Psoas muscle (tissue), 8 donors: ENCODE measurements around the gene UTS2B. TPM values are rescaled to one million over a fixed set of nuclear protein-coding genes. Genes with fewer than 3 reads are reported as not detected.

Experiments used
- ATAC-seq, 4 donors: fragments of 200-7000 bp; cut with Tn5 transposase; one replicate each; pipeline ENCODE4 v1.9.1; 2020; ENCODE audit warnings: moderate library complexity in 3 of 4, mild to moderate bottlenecking in 2 of 4
- DNase-seq, 2 donors: peaks; one replicate each; pipeline ENCODE4 v3.0.0-alpha.2; 2020
- H3K27ac ChIP-seq: fragments of 200-600 bp; one replicate; pipeline ENCODE4 v1.8.0; 2022
- H3K27me3 ChIP-seq, 3 donors: fragments of 200-600 bp in 1 of 3; one replicate each; pipeline versions ENCODE4 v1.6.1 to v1.8.0; 2013 to 2022; ENCODE audit warnings: low read length in 2 of 3, mild to moderate bottlenecking in 2 of 3, moderate library complexity in 1 of 3; ENCODE audit not compliant: insufficient read depth in 3 of 3
- H3K36me3 ChIP-seq, 2 donors: fragments of 200-600 bp in 1 of 2; one replicate each; pipeline versions ENCODE4 v1.6.1 to v1.8.0; 2013 to 2022; ENCODE audit warnings: low read depth in 1 of 2, mild to moderate bottlenecking in 1 of 2, moderate library complexity in 1 of 2; ENCODE audit not compliant: insufficient read depth in 1 of 2
- H3K4me1 ChIP-seq: fragments of 200-600 bp; one replicate; pipeline ENCODE4 v1.8.0; 2022
- H3K4me3 ChIP-seq: fragments of 200-600 bp; one replicate; pipeline ENCODE4 v1.8.0; 2022; ENCODE audit warnings: mild to moderate bottlenecking
- H3K9me3 ChIP-seq: fragments of 200-600 bp; one replicate; pipeline ENCODE4 v1.8.0; 2022
- WGBS, 3 donors: extraction: QIAGEN DNeasy Blood & Tissue Kit; methylation state at CpG; one replicate each; pipeline versions ENCODE4 v1.1.6 to v1.1.7; 2013; 5-methylcytosine and 5-hydroxymethylcytosine counted together
- intact Hi-C, 2 donors: fragments of 100-400 bp; cut with DNase I; formaldehyde crosslinking; loops; one replicate each; pipeline versions ENCODE4 v1.11.0 to v1.14.2; 2022
- polyA plus RNA-seq, 3 donors: library from polyadenylated mRNA; stranded (reverse); fragments of 200-250 nt; gene quantifications; one replicate each; pipeline ENCODE4 v1.2.3, GENCODE V29; 2013
- total RNA-seq, 4 donors: library from RNA; stranded (reverse); fragmentation: NEBNext Ultra II Directional in 2 of 4; extraction: Animal tissue kit (Norgen Biotek cat#: 25700) in 2 of 4; gene quantifications; one replicate each; pipeline versions ENCODE4 v1.2.1 to v1.2.4, GENCODE V29; 2021 to 2023
- TF ChIP-seq, protein P1 (sequence below): fragments of 200-600 bp; IDR thresholded peaks from one replicate; pipeline ENCODE4 v1.8.0; 2022; ENCODE audit warnings: antibody characterized with exemption
- donor health status: healthy with polysubstance abuse.
- donor health status: DM: no; HTN: no; CAD: no; lungs with moderate emphysema.
- donor health status: Bipolar disorder and iron deficiency.
- donor health status: healthy.
- donor health status: DM: yes; HTN: yes; CAD: no.
- donor health status: DM: no; HTN: no; CAD: no.
- donor health status: DM: no; HTN: no; CAD: no.
- donor health status: DM: yes; HTN: yes; CAD: no.

The UTS2B gene
- total and polyA plus RNA-seq, 7 donors, result 0.03 to 0.22 (median 0.05) TPM; not detected in 3

GRCh38 chr3:191328383-191328961 is 1.9 kb downstream of the UTS2B start:
- WGBS, 3 donors, result 62 to 68% (median 66%) methylated on average over 9 of the region's 9 CpGs
- TF ChIP-seq, protein P1, sequence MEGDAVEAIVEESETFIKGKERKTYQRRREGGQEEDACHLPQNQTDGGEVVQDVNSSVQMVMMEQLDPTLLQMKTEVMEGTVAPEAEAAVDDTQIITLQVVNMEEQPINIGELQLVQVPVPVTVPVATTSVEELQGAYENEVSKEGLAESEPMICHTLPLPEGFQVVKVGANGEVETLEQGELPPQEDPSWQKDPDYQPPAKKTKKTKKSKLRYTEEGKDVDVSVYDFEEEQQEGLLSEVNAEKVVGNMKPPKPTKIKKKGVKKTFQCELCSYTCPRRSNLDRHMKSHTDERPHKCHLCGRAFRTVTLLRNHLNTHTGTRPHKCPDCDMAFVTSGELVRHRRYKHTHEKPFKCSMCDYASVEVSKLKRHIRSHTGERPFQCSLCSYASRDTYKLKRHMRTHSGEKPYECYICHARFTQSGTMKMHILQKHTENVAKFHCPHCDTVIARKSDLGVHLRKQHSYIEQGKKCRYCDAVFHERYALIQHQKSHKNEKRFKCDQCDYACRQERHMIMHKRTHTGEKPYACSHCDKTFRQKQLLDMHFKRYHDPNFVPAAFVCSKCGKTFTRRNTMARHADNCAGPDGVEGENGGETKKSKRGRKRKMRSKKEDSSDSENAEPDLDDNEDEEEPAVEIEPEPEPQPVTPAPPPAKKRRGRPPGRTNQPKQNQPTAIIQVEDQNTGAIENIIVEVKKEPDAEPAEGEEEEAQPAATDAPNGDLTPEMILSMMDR, result no peak
- peaks cover 27% of the 10 kb centered on the region for H3K4me1 ChIP-seq
- intact Hi-C loops, result loop anchor here in 1 of 2 donors (5.0 kb wide), 1 partner anchor 86 kb away; no protein-coding TSS in a partner anchor
- H3K27me3 ChIP-seq, result no peaks in the 10 kb centered on the region
- ATAC-seq, result peak in 3 of 4 donors; percentile 4 to 9 (median 7)
- no peaks in the 10 kb centered on the region for H3K36me3 ChIP-seq
- H3K27ac ChIP-seq, result peak overlapping the region; percentile 94
- H3K9me3 ChIP-seq, result no peaks in the 10 kb centered on the region
- DNase-seq, result no peak
- H3K4me3 ChIP-seq, result peak overlapping the region; percentile 94

DNA sequence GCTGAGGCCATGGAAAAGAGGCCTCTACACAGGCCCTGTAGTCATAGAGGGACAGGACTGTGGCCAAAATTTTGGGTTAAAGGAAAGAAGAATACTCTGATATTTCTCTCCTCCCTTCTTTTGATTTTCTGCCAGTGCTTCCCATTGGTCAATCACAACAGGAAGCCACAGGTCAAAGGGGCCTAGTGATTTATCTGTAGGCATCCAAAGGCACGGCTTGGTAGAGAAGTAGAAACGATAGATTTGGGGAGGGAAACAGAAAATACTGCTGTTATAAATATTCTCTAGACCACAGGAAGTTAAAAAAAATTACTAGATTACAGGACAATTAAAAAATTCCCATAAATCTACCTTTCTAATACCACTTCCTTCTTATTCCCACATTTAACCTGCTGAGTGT is 2.8 kb downstream of the UTS2B start:
- Histone ChIP-seq H3K4me1 (peaks cover 17% of the 10 kb centered on the region), H3K36me3 (no peaks in the 10 kb centered on the region), H3K4me3 (no peak overlapping the region), H3K27ac (no peak overlapping the region), H3K27me3 (no peaks in the 10 kb centered on the region), H3K9me3 (no peaks in the 10 kb centered on the region)
- intact Hi-C loops, result loop anchor here in 1 of 2 donors (5.0 kb wide), 1 partner anchor 85 kb away; no protein-coding TSS in a partner anchor
- WGBS, 3 donors, result 64 to 72% (median 68%) methylated on average over 2 of the region's 2 CpGs
- ATAC-seq (no peak), DNase-seq (no peak)
- TF ChIP-seq, protein P1, result no peak

- Histone ChIP-seq H3K36me3 (no peaks in the 10 kb centered on the region), H3K27ac (no peak overlapping the region), H3K4me3 (no peak overlapping the region), H3K4me1 (no peaks in the 10 kb centered on the region), H3K27me3 (no peaks in the 10 kb centered on the region), H3K9me3 (no peaks in the 10 kb centered on the region)
- TF ChIP-seq, protein P1, result no peak
- ATAC-seq (no peak), DNase-seq (no peak)
- WGBS, 3 donors, result 93 to 98% (median 96%) methylated on average over 2 of the region's 2 CpGs
- intact Hi-C loops, result loop anchor here in 1 of 2 donors (5.0 kb wide), 1 partner anchor 83 kb away; no protein-coding TSS in a partner anchor
Measured at GRCh38 chr3:191324936-191325335, 5.4 kb downstream of the UTS2B start.

GRCh38 chr3:191321019-191321767 is 9.1 kb downstream of the UTS2B start:
- 93 to 95% (median 94%) methylated on average over 4 of the region's 4 CpGs for WGBS, 3 donors
- Histone ChIP-seq H3K36me3 (no peaks in the 10 kb centered on the region), H3K4me1 (no peaks in the 10 kb centered on the region), H3K27ac (no peak overlapping the region), H3K27me3 (no peaks in the 10 kb centered on the region), H3K4me3 (no peak overlapping the region), H3K9me3 (no peaks in the 10 kb centered on the region)
- DNase-seq, result no peak
- intact Hi-C loops, result no loop called here
- TF ChIP-seq, protein P1, result no peak
- ATAC-seq, result no peak
